IPS DF 6.9 (cell line): ENCODE measurements around the gene CLIC5.

Experiments
- DNase-seq: peaks from one replicate; pipeline ENCODE4 v3.0.0-alpha.2; 2013; ENCODE audit warnings: low read depth, low spot score
- H3K27ac ChIP-seq: one replicate; pipeline ENCODE4 v1.5.1; 2013; ENCODE audit warnings: low read length, control low read depth
- H3K27me3 ChIP-seq: 2 replicates; pipeline ENCODE4 v1.6.1; 2013; ENCODE audit warnings: mild to moderate bottlenecking, low read length; ENCODE audit not compliant: control insufficient read depth, insufficient read depth
- H3K36me3 ChIP-seq: 2 replicates; pipeline ENCODE4 v1.6.1; 2013; ENCODE audit warnings: low read length; ENCODE audit not compliant: control insufficient read depth, insufficient read depth
- H3K4me1 ChIP-seq: 2 replicates; pipeline ENCODE4 v1.6.1; 2013; ENCODE audit warnings: low read length; ENCODE audit not compliant: control insufficient read depth, insufficient read depth
- H3K4me3 ChIP-seq: 2 replicates; pipeline ENCODE4 v1.5.1; 2013; ENCODE audit warnings: mild to moderate bottlenecking, low read length
- H3K9me3 ChIP-seq: 2 replicates; pipeline ENCODE4 v1.6.1; 2013; ENCODE audit warnings: low read length, inconsistent platforms; ENCODE audit not compliant: control insufficient read depth, insufficient read depth
- WGBS: extraction: QIAGEN DNeasy Blood & Tissue Kit; methylation state at CpG from one replicate; pipeline ENCODE4 v1.1.7; 2013; ENCODE audit warnings: mixed read lengths, missing lambda C conversion rate; ENCODE audit not compliant: insufficient read length, insufficient coverage; 5-methylcytosine and 5-hydroxymethylcytosine counted together

Gene CLIC5

GRCh38 chr6:45898941-45899682, 116.5 kb downstream of the CLIC5 start:
- Histone ChIP-seq H3K27ac (no peak overlapping the region), H3K4me3 (no peak overlapping the region), H3K27me3 (no peaks in the 10 kb centered on the region), H3K36me3 (no peaks in the 10 kb centered on the region), H3K4me1 (no peaks in the 10 kb centered on the region), H3K9me3 (no peaks in the 10 kb centered on the region)
- no CpG with 5 or more reads among the region's 7 CpGs for WGBS
- no peak for DNase-seq

GRCh38 chr6:45896783-45897441, 118.7 kb downstream of the CLIC5 start:
- H3K36me3 ChIP-seq, result no peaks in the 10 kb centered on the region
- no peaks in the 10 kb centered on the region for H3K27me3 ChIP-seq
- no peaks in the 10 kb centered on the region for H3K9me3 ChIP-seq
- WGBS, result no CpG with 5 or more reads among the region's 6 CpGs
- no peak overlapping the region for H3K27ac ChIP-seq
- DNase-seq, result no peak
- H3K4me1 ChIP-seq, result no peaks in the 10 kb centered on the region
- H3K4me3 ChIP-seq, result no peak overlapping the region

- no peaks in the 10 kb centered on the region for H3K36me3 ChIP-seq
- no peak overlapping the region for H3K4me3 ChIP-seq
- no peaks in the 10 kb centered on the region for H3K4me1 ChIP-seq
- no peaks in the 10 kb centered on the region for H3K9me3 ChIP-seq
- no peaks in the 10 kb centered on the region for H3K27me3 ChIP-seq
- DNase-seq, result no peak
- H3K27ac ChIP-seq, result no peak overlapping the region
- WGBS, result no CpG with 5 or more reads among the region's 5 CpGs
Observed at GRCh38 chr6:45895569-45895968, 120.1 kb downstream of the CLIC5 start.

- Histone ChIP-seq H3K27ac (no peak overlapping the region), H3K4me3 (no peak overlapping the region), H3K27me3 (no peaks in the 10 kb centered on the region), H3K36me3 (no peaks in the 10 kb centered on the region), H3K9me3 (no peaks in the 10 kb centered on the region; the same call in 1 of the 2 replicates), H3K4me1 (no peaks in the 10 kb centered on the region)
- DNase-seq, result no peak
- no CpG with 5 or more reads among the region's 4 CpGs for WGBS
Observed at GRCh38 chr6:45892696-45893245, 122.9 kb downstream of the CLIC5 start.

GRCh38 chr6:45892196-45892595, 123.5 kb downstream of the CLIC5 start:
- WGBS, result no CpG with 5 or more reads among the region's 2 CpGs
- no peaks in the 10 kb centered on the region; the same call in 1 of the 2 replicates for H3K9me3 ChIP-seq
- H3K36me3 ChIP-seq, result no peaks in the 10 kb centered on the region
- no peaks in the 10 kb centered on the region for H3K4me1 ChIP-seq
- H3K27ac ChIP-seq, result no peak overlapping the region
- H3K4me3 ChIP-seq, result no peak overlapping the region
- no peaks in the 10 kb centered on the region for H3K27me3 ChIP-seq
- DNase-seq, result no peak

- no CpG with 5 or more reads among the region's 2 CpGs for WGBS
- no peak for DNase-seq
- Histone ChIP-seq H3K27ac (no peak overlapping the region), H3K9me3 (no peaks in the 10 kb centered on the region; the same call in 1 of the 2 replicates), H3K4me3 (no peak overlapping the region), H3K36me3 (no peaks in the 10 kb centered on the region), H3K27me3 (no peaks in the 10 kb centered on the region), H3K4me1 (no peaks in the 10 kb centered on the region)
Observed at GRCh38 chr6:45886776-45887175, 128.9 kb downstream of the CLIC5 start.

GRCh38 chr6:45884336-45884735, 131.3 kb downstream of the CLIC5 start:
- no peaks in the 10 kb centered on the region for H3K4me1 ChIP-seq
- no peaks in the 10 kb centered on the region for H3K36me3 ChIP-seq
- H3K27ac ChIP-seq, result no peak overlapping the region
- no peaks in the 10 kb centered on the region for H3K27me3 ChIP-seq
- no peak for DNase-seq
- no CpG with 5 or more reads among the region's 4 CpGs for WGBS
- H3K9me3 ChIP-seq, result no peaks in the 10 kb centered on the region; the same call in 1 of the 2 replicates
- no peak overlapping the region for H3K4me3 ChIP-seq

GRCh38 chr6:45882671-45883070, 133.0 kb downstream of the CLIC5 start:
- Histone ChIP-seq H3K27ac (no peak overlapping the region), H3K9me3 (no peaks in the 10 kb centered on the region), H3K36me3 (no peaks in the 10 kb centered on the region), H3K4me1 (no peaks in the 10 kb centered on the region), H3K4me3 (no peak overlapping the region), H3K27me3 (no peaks in the 10 kb centered on the region)
- no peak for DNase-seq
- no CpG with 5 or more reads among the region's 2 CpGs for WGBS

GRCh38 chr6:45881705-45882467, 133.8 kb downstream of the CLIC5 start:
- H3K4me3 ChIP-seq, result no peak overlapping the region
- H3K27me3 ChIP-seq, result no peaks in the 10 kb centered on the region
- DNase-seq, result no peak
- no peak overlapping the region for H3K27ac ChIP-seq
- H3K4me1 ChIP-seq, result no peaks in the 10 kb centered on the region
- no CpG with 5 or more reads among the region's 3 CpGs for WGBS
- no peaks in the 10 kb centered on the region for H3K9me3 ChIP-seq
- no peaks in the 10 kb centered on the region for H3K36me3 ChIP-seq

GRCh38 chr6:45880676-45881075, 135.0 kb downstream of the CLIC5 start:
- no peak for DNase-seq
- Histone ChIP-seq H3K4me3 (no peak overlapping the region), H3K27me3 (no peaks in the 10 kb centered on the region), H3K4me1 (no peaks in the 10 kb centered on the region), H3K27ac (no peak overlapping the region), H3K36me3 (no peaks in the 10 kb centered on the region), H3K9me3 (no peaks in the 10 kb centered on the region)
- no CpG with 5 or more reads among the region's 6 CpGs for WGBS
